ENCODE measurements around the gene CCDC183. TPM values are rescaled to one million over a fixed set of nuclear protein-coding genes. Genes with fewer than 3 reads are reported as not detected.

CCDC183 gene
- total and polyA plus RNA-seq, 2 of the 4 experiments (the other 2 are of a cell fraction): under 0.01 to 0.29 TPM

DNA sequence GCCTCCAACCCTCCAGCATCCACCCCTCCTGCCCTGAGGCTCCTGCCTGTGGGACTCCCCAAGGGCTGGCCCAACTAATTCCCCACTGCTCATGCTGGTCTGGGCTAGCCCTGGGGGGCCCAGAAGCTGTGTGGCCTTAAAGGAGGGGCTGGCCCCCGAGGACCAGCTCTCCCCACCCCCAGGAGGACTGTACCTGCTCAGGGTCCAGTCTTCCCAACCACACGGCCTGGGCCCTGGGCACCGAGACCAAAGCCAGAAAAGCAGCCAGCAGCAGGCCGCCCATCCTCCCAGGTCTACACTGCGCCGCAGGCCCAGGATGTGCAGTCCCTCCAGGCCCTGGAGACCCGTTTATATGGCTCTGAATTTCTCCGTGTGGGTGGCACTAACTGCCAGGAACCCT, 47.9 kb upstream of the CCDC183 start, which contains the start of gene LCN6 (continued):
- TF ChIP-seq RCOR1 (IDR thresholded peaks at IDR 0.05; ENCODE audit: insufficient replicate concordance, low read length) (no peak), MAZ (IDR thresholded peaks at IDR 0.05; ENCODE audit: borderline replicate concordance, low read depth, low read length) (no peak), NFE2L2 (IDR thresholded peaks at IDR 0.05; ENCODE audit: low read depth, low read length) (no peak)

DNA sequence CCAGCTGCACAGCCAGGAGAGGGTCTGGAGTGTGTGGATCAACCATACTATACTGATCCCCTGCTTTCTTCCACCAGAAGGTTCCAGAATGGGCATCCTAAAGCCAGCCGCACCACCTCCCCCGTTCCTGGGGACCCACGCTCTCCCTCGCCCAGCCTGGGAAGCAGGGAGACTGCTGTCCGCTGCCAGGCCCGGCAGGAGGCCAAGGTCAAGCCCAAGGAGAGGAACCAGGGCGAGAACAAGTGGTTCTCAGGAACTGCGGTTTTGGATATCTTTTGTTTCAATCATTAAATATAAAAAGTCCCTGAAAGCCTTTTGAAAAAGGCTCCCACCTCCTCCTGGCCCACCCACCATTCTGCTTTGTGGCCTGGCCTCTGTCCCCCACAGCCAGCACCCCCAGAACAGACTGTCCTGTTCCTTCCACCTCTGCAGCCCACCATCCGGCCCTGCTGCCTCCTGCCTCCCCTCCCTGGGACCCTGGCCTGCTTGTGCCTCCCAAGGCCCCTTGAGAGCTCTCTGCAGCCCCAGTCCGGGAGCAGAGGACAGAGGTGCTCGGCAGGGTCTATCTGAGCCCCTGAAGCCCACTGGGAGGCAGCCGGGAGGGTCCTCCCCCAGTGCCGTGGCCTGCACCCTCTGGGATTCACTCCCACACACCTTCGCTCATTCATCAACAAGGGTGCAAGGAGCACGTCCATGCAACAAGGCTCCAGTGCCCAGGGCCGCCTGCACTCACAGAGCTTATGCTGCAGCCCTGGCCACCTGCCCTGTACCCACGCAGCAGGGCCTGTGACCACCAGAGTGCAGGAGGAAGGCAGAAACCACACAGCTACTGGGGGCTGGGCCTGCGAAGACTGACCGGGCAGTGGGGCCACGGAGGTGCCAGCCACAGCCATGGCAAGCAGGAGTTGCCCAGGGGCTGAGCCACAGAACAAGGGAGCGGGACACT, 47.2 kb upstream of the CCDC183 start:
- Histone ChIP-seq H3K4ac (ENCODE audit: low read depth, low read length) (no peak overlapping the region), H2AFZ (replicated peaks; ENCODE audit: low read length, poor library complexity) (no peak overlapping the region), H2BK15ac (ENCODE audit: low read depth, low read length) (no peak overlapping the region), H3K79me1 (ENCODE audit: low read depth in 1 of 2, low read length in 2 of 2) (no peaks in the 10 kb centered on the region), H4K91ac (ENCODE audit: insufficient read depth, low read depth, low read length) (no peak overlapping the region), H3K36me3 (ENCODE audit: control insufficient read depth, insufficient read depth, low read length) (no peaks in the 10 kb centered on the region), H3K9me3 (ENCODE audit: control insufficient read depth, insufficient read depth, low read length) (peaks cover 4% of the 10 kb centered on the region), H3K4me2 (ENCODE audit: low read depth, low read length) (no peak overlapping the region), H3K4me3 (ENCODE audit: insufficient read depth, low read depth, low read length) (no peak overlapping the region), H3K9me1 (ENCODE audit: insufficient read depth, low read length) (no peaks in the 10 kb centered on the region), H4K5ac (ENCODE audit: low read depth, low read length) (no peak overlapping the region), H3K27ac (ENCODE audit: insufficient read depth, low read length) (no peak overlapping the region), H2BK120ac (ENCODE audit: low read depth, low read length) (no peak overlapping the region), H2AK9ac (replicated peaks; ENCODE audit: low read depth, low read length, poor library complexity) (no peak overlapping the region), H3K4me1 (ENCODE audit: control insufficient read depth, insufficient read depth, low read length) (no peaks in the 10 kb centered on the region), H3K9ac (ENCODE audit: low read depth, low read length) (no peak overlapping the region), H2BK5ac (ENCODE audit: low read depth, low read length, poor library complexity, severe bottlenecking) (no peak overlapping the region), H2BK20ac (ENCODE audit: low read depth, low read length) (no peak overlapping the region), H3K14ac (replicated peaks; ENCODE audit: low read depth, low read length) (no peak overlapping the region), H3K56ac (ENCODE audit: extremely low read depth, insufficient read depth, low read length) (no peak overlapping the region), H3K23ac (ENCODE audit: low read depth, low read length) (no peak overlapping the region), H3K27me3 (ENCODE audit: control insufficient read depth, insufficient read depth, low read length) (peaks cover 22% of the 10 kb centered on the region), H3K18ac (ENCODE audit: low read depth, low read length) (no peak overlapping the region), H4K20me1 (ENCODE audit: insufficient read depth, low read length) (no peaks in the 10 kb centered on the region), H2AK5ac (ENCODE audit: low read depth, low read length) (no peak overlapping the region), H4K8ac (ENCODE audit: low read depth in 2 of 2, low read length in 2 of 2) (no peak overlapping the region)
- DNase-seq (no peak), ATAC-seq (ENCODE audit: low read depth) (no peak)
- in situ Hi-C loops (cut with MboI; ENCODE audit: low sequenced_read_pairs) (no loop called here), intact Hi-C loops (cut with micrococcal nuclease) (no loop called here), dilution Hi-C loops (cut with HindIII; ENCODE audit: low sequenced_read_pairs, unreplicated experiment) (no loop called here)
- CTCF ChIA-PET: no interaction called here
- WGBS, 2 experiments (ENCODE audit: extremely low coverage in 2 of 2, insufficient read length in 1 of 2): 74% methylated on average over 6 of the region's 21 CpGs; no CpG with 5 or more reads in 1 of the 2 experiments
- BruUV-seq (replicated peaks): no TSS peak
- POLR2A ChIA-PET (ENCODE audit: unreplicated experiment): no interaction called here
- TF ChIP-seq RAD21 (IDR thresholded peaks at IDR 0.05; ENCODE audit: low read length) (no peak), MAFK (IDR thresholded peaks at IDR 0.05; ENCODE audit: low read depth, low read length) (no peak), NFE2L2 (IDR thresholded peaks at IDR 0.05; ENCODE audit: low read depth, low read length) (no peak), POLR2A (IDR thresholded peaks at IDR 0.05; ENCODE audit: low read depth, low read length) (no peak), CTCF (conservative IDR thresholded peaks at IDR 0.05; ENCODE audit: low read depth, low read length) (no peak), FOS (IDR thresholded peaks at IDR 0.05; ENCODE audit: low read depth, low read length) (no peak), MXI1 (IDR thresholded peaks at IDR 0.05; ENCODE audit: borderline replicate concordance, low read depth, low read length) (no peak), BHLHE40 (IDR thresholded peaks at IDR 0.05; ENCODE audit: low read depth, low read length) (no peak), CHD1 (IDR thresholded peaks at IDR 0.05; ENCODE audit: low read depth, low read length) (no peak), ELK1 (IDR thresholded peaks at IDR 0.05; ENCODE audit: borderline replicate concordance, low read depth, low read length) (no peak), RFX5 (IDR thresholded peaks at IDR 0.05; ENCODE audit: low read depth, low read length) (no peak), MAZ (IDR thresholded peaks at IDR 0.05; ENCODE audit: borderline replicate concordance, low read depth, low read length) (no peak), CEBPB (IDR thresholded peaks at IDR 0.05; ENCODE audit: low read depth, low read length) (no peak)
